Nephron progenitor cell (in vitro differentiated cells): Measurements from ENCODE around the gene EXOC1.

ENCODE experiments used
- DNase-seq: peaks from one replicate; pipeline ENCODE4 v3.0.0; 2021
- H3K27ac Mint-ChIP-seq: 2 replicates; pipeline ENCODE4 v1.8.0; 2021; ENCODE audit warnings: mild to moderate bottlenecking, moderate library complexity, mixed read lengths
- H3K27me3 Mint-ChIP-seq: 2 replicates; pipeline ENCODE4 v1.8.0; 2021; ENCODE audit warnings: mild to moderate bottlenecking, low read depth, mixed read lengths; ENCODE audit not compliant: poor library complexity
- H3K36me3 Mint-ChIP-seq: 2 replicates; pipeline ENCODE4 v1.8.0; 2021; ENCODE audit warnings: low read depth, mixed read lengths
- H3K4me1 Mint-ChIP-seq: 2 replicates; pipeline ENCODE4 v1.8.0; 2021; ENCODE audit warnings: mixed read lengths
- H3K4me3 Mint-ChIP-seq: 2 replicates; pipeline ENCODE4 v1.8.0; 2021; ENCODE audit warnings: mild to moderate bottlenecking, moderate library complexity, mixed read lengths
- H3K9me3 Mint-ChIP-seq: 2 replicates; pipeline ENCODE4 v1.8.0; 2021; ENCODE audit warnings: mild to moderate bottlenecking, moderate library complexity, mixed read lengths
- CTCF ChIP-seq: fragments of 200-600 bp; sonication (generic); IDR thresholded peaks from 2 replicates; pipeline ENCODE4 v1.5.0; 2021; ENCODE audit warnings: antibody characterized with exemption

EXOC1 gene

GRCh38 chr4:55830048-55830447, 23.4 kb upstream of the EXOC1 start:
- H3K36me3 Mint-ChIP-seq: no peaks in the 10 kb centered on the region
- H3K27me3 Mint-ChIP-seq: peaks cover 4% of the 10 kb centered on the region
- H3K27ac Mint-ChIP-seq: peak overlapping the region; percentile 30
- no peak for TF ChIP-seq CTCF
- no peaks in the 10 kb centered on the region for H3K9me3 Mint-ChIP-seq
- no peaks in the 10 kb centered on the region for H3K4me1 Mint-ChIP-seq
- no peak overlapping the region for H3K4me3 Mint-ChIP-seq
- no peak for DNase-seq

- no peak overlapping the region for H3K4me3 Mint-ChIP-seq
- H3K4me1 Mint-ChIP-seq: no peaks in the 10 kb centered on the region
- H3K27ac Mint-ChIP-seq: no peak overlapping the region
- TF ChIP-seq CTCF: no peak
- H3K27me3 Mint-ChIP-seq: peaks cover 4% of the 10 kb centered on the region
- no peaks in the 10 kb centered on the region for H3K9me3 Mint-ChIP-seq
- DNase-seq: no peak
- no peaks in the 10 kb centered on the region for H3K36me3 Mint-ChIP-seq
Observed at GRCh38 chr4:55830716-55831115, 22.7 kb upstream of the EXOC1 start.

GRCh38 chr4:55834086-55834795, 19.2 kb upstream of the EXOC1 start:
- Mint-ChIP-seq H3K4me1 (no peaks in the 10 kb centered on the region), H3K9me3 (peaks cover 27% of the 10 kb centered on the region), H3K4me3 (no peak overlapping the region), H3K36me3 (no peaks in the 10 kb centered on the region), H3K27ac (no peak overlapping the region), H3K27me3 (peaks cover 4% of the 10 kb centered on the region)
- TF ChIP-seq CTCF: no peak
- no peak for DNase-seq

GRCh38 chr4:55837903-55838302, 15.5 kb upstream of the EXOC1 start:
- no peak overlapping the region for H3K27ac Mint-ChIP-seq
- peaks cover 6% of the 10 kb centered on the region for H3K4me1 Mint-ChIP-seq
- TF ChIP-seq CTCF: no peak
- H3K9me3 Mint-ChIP-seq: peaks cover 59% of the 10 kb centered on the region
- H3K4me3 Mint-ChIP-seq: no peak overlapping the region
- H3K36me3 Mint-ChIP-seq: peaks cover 16% of the 10 kb centered on the region
- H3K27me3 Mint-ChIP-seq: peaks cover 5% of the 10 kb centered on the region
- DNase-seq: no peak

- no peak overlapping the region for H3K4me3 Mint-ChIP-seq
- peaks cover 5% of the 10 kb centered on the region for H3K27me3 Mint-ChIP-seq
- H3K27ac Mint-ChIP-seq: no peak overlapping the region
- H3K4me1 Mint-ChIP-seq: peaks cover 6% of the 10 kb centered on the region
- TF ChIP-seq CTCF: no peak
- H3K36me3 Mint-ChIP-seq: peaks cover 17% of the 10 kb centered on the region
- DNase-seq: no peak
- peaks cover 63% of the 10 kb centered on the region for H3K9me3 Mint-ChIP-seq
Observed at GRCh38 chr4:55838356-55838755, 15.1 kb upstream of the EXOC1 start.

GRCh38 chr4:55838952-55839351, 14.5 kb upstream of the EXOC1 start:
- peaks cover 5% of the 10 kb centered on the region for H3K27me3 Mint-ChIP-seq
- H3K36me3 Mint-ChIP-seq: peaks cover 17% of the 10 kb centered on the region
- H3K4me3 Mint-ChIP-seq: no peak overlapping the region
- peaks cover 6% of the 10 kb centered on the region for H3K4me1 Mint-ChIP-seq
- no peak for TF ChIP-seq CTCF
- no peak for DNase-seq
- peaks cover 69% of the 10 kb centered on the region for H3K9me3 Mint-ChIP-seq
- H3K27ac Mint-ChIP-seq: no peak overlapping the region
